Middle frontal gyrus (tissue), 1 donor: ENCODE measurements around the gene CFAP161.

Experiments used
- DNase-seq: peaks from one replicate; pipeline ENCODE4 v3.0.0-alpha.2; 2015; ENCODE audit warnings: low spot score; ENCODE audit errors: extremely low spot score

Gene CFAP161

DNA sequence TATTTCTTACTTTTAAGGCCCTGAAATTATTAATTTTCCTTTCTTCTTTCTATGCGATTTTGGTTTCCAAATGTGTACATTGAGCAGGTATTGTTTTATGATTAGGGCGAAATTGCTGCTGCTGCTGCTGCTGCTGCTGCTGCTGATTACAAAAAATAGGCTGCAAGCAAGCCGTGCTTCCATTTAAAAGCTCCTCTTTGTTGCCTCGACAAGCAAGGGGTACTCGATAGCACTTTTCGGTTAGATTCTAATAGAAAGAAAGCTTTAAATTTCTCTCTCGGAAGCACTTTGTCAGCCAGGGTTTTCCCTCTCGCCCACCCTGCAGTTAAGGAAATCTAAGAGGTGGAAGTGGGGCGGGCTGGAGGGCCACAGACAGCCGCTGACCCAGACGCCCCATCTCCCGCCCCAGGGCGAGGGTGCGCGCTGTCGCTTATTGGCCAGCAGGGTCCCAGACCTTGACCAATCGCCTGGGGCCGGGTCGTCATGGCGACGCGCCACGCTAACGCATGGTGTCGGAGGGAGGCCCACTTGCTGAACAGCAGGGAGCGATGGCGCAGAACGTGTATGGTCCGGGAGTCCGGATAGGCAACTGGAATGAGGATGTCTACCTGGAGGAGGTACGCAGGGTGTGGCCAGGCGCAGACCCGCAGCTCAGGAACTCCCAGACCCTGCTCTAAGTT, at the start of gene CFAP161:
Gene CFAP161 (plus strand): TSS at position 489 of the 680 bp plus-strand sequence. CDS start 60 bp downstream, at position 549.
- DNase-seq, result peak; percentile 77

GRCh38 chr15:81084716-81085115, 49.4 kb upstream of the CFAP161 start:
- DNase-seq, result no peak

GRCh38 chr15:81085213-81085612, 48.9 kb upstream of the CFAP161 start:
- DNase-seq, result no peak

DNA sequence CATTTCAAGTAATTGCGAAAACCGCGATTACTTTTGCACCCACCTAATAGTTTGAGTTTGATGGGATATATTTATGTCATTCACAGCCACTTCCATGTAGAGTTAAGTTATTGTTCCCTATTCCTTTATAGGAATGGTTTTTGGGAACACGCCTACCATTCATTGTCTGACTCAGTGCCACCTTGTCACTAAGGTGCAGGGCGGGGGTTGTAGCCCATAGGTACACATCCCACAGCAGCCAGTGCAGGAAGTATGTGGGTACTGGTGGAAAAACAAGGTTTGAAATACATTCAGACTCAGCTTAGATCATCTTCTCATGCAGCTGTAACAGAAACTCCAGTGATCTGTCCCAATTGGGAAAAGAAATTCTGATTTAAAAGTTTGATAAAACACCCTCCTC, 48.2 kb upstream of the CFAP161 start:
- no peak for DNase-seq

GRCh38 chr15:81087066-81087465, 47.0 kb upstream of the CFAP161 start:
- DNase-seq, result no peak

- DNase-seq, result no peak
Observed at GRCh38 chr15:81087694-81088093, 46.4 kb upstream of the CFAP161 start.

DNA sequence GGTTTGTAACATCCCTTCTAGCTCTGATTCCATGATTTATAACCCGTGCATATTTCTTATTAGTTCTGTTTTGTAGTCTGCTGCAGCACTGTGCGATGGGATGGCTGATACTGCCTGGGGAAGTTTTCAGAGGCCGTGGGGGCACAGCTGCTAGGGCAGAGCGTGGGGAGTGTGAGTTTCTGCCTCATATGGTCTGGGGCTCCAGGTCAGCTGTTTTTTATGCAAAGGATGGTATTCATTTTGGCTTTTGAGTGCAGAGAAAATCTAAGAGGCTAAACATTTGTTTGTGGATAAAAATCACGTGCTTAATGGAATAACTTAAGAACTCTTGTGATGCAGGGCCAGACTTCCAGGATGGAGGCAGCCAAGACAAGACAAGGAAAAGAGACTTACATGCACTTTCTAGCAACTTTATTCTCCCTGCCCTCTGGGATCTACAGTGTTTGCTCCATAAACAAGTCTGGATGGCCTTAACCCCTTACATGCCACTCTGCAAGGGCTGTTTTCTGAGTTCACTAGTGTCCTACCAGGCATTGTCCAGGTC, 45.5 kb upstream of the CFAP161 start:
- no peak for DNase-seq

GRCh38 chr15:81091889-81092558, 42.0 kb upstream of the CFAP161 start:
- DNase-seq, result no peak

GRCh38 chr15:81092559-81092902, 41.5 kb upstream of the CFAP161 start:
- DNase-seq, result no peak

- no peak for DNase-seq
Observed at GRCh38 chr15:81093961-81094360, 40.1 kb upstream of the CFAP161 start.

DNA sequence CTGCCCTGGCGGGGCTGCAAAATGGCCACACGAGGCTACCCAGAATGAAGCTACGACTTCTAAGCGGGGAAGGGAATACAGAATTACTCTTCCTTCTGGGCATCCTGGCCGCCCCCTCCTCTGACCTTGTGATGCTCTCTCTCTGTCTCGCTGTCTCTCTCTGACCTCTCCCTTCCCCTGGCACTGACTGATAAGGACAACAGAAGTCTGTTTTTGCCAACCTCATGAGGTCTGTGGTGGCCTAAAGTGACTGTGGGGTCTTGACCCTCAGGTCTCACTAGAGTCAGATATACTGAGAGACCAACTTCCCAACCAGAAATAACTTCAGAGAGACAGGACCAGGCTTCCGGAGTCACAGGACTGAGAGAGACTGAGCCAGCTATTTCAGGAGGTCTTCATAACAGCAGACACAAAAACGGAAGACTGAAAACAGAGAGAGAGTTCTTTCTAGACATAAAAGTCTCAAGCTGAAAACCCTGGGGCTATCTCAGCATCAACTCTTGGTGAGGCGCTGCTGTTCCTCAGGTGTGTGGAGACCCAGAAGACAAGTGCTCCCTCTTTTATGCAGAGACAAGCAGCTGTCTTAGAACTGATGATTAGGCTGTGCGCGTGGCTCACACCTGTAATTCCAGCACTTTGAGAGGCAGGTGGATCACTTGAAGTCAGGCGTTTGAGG, 38.2 kb upstream of the CFAP161 start:
- DNase-seq, result no peak

GRCh38 chr15:81096398-81096797, 37.7 kb upstream of the CFAP161 start:
- DNase-seq, result no peak

GRCh38 chr15:81097116-81097889, 36.8 kb upstream of the CFAP161 start:
- DNase-seq, result no peak

- no peak for DNase-seq
Observed at GRCh38 chr15:81097890-81098280, 36.2 kb upstream of the CFAP161 start.

GRCh38 chr15:81098349-81098748, 35.7 kb upstream of the CFAP161 start:
- DNase-seq, result no peak

- no peak for DNase-seq
Observed at GRCh38 chr15:81098861-81099651, 35.0 kb upstream of the CFAP161 start.

DNA sequence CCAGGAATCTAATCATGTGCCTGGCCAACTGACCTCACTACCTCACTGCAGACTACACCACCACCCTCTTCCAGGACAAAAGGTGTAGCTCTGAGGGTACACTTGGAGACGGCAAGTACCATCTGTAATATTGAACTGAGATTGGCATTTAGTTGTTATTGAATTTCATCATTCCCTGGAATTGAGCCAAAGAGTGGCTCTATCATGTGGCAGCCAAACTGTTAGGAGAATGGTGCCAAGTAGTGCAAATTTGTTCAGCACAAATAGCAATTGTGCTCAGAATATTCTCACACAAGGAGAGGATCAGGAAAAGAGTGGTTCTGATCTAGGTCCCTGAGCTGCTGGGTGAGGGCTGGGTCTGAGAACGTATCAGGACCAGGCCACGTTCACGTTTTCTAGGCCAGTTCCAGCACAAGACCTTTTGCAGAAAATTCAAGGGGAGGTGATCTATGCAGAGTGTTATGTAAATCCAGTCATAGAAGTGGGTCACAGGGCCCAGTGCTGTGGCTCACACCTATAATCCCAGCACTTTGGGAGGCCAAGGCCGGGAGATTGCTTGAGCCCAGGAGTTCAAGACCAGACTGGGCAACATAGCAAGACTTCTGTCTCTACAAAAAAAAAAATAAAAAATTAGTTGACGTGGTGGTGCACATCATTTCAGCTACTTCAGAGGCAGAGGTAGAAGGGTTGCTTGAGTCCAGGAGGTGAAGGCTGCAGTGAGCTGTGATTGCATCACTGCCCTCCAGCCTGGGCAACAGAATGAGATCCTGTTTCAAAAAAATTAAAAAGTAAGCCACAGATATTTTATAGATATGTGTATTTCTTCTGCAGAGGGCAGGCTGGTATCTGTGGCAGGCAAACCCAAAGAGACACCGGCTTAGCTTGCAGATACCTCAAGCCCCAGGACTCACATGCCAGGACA, 31.9 kb upstream of the CFAP161 start:
- no peak for DNase-seq

- DNase-seq, result no peak
Observed at GRCh38 chr15:81103857-81104256, 30.2 kb upstream of the CFAP161 start.

GRCh38 chr15:81105545-81105944, 28.5 kb upstream of the CFAP161 start:
- DNase-seq, result no peak

DNA sequence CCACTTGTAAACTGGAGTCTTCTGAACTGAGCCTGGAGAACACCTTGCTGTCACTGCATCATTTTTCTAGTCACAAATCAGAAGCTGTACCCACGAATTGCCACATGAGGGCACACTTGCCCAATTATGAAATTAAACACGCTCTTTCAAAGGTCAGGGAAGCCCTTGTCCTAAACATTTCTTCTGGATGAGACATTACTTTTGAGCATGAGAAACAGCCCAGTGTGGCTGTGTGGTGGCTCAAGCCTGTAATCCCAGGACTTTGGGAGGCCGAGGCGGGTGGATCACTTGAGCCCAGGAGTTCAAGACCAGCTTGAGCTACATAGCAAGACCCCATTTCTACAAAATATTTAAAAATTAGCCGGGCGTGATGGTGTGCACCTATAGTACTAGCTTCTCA, 27.5 kb upstream of the CFAP161 start:
- peak; percentile 56 for DNase-seq
